K562 (cell line): ENCODE measurements around the gene ASB2. TPM values are rescaled to one million over a fixed set of nuclear protein-coding genes. Genes with fewer than 3 reads are reported as not detected.

ENCODE experiments used
- TSC22D4 ChIP-seq: fragments of 450-650 bp; IDR thresholded peaks from 2 replicates; pipeline ENCODE4 v1.6.1; 2016; ENCODE audit warnings: missing genetic modification characterization, missing biosample characterization, control low read depth
- polyA plus RNA-seq, 8 experiments: library from polyadenylated mRNA; depleted of rRNA in 4 of 8; stranded (reverse) in 5 of 8; unstranded in 3 of 8; fragments of >200 nt; fragmentation: Nextera tagmentation in 2 of 8; fragmentation: Illumina TruSeq in 1 of 8; extraction: Ambion mirVana in 2 of 8; extraction: Trizol in 1 of 8; gene quantifications; 2 replicates each; pipeline versions ENCODE4 v1.2.1 to v1.2.3, GENCODE V29; 2011 to 2014; ENCODE audit warnings: inconsistent platforms in 1 of 8, missing spikeins in 1 of 8
- total RNA-seq, 7 experiments: library from RNA; depleted of rRNA in 6 of 7; stranded (reverse); fragments of >200 nt in 6 of 7; fragmentation: Illumina TruSeq in 2 of 7; extraction: Trizol in 2 of 7; gene quantifications; 2 replicates each; pipeline versions ENCODE4 v1.2.1 to v1.2.3, GENCODE V29; 2011 to 2021; ENCODE audit warnings: low replicate concordance in 1 of 7
- TF ChIP-seq, protein P1 (sequence below): fragments of 200-800 bp; sonication (Bioruptor generic); IDR thresholded peaks from 2 replicates; pipeline ENCODE4 v1.6.1; 2016; ENCODE audit warnings: missing genetic modification characterization, missing compliant biosample characterization
- TF ChIP-seq, protein P2 (sequence below): fragments of 200-800 bp; sonication (Bioruptor generic); IDR thresholded peaks from 2 replicates; pipeline ENCODE4 v1.6.1; 2017; ENCODE audit warnings: missing genetic modification characterization, missing compliant biosample characterization
- TF ChIP-seq, protein P3 (sequence below): fragments of 250-450 bp; sonication (Bioruptor Pico); IDR thresholded peaks from 2 replicates; pipeline ENCODE4 v1.4.0; 2020

The ASB2 gene
- total and polyA plus RNA-seq, 9 of the 15 experiments (the other 6 are each of a cell fraction or from before 2014, with no cell fraction given): not detected

DNA sequence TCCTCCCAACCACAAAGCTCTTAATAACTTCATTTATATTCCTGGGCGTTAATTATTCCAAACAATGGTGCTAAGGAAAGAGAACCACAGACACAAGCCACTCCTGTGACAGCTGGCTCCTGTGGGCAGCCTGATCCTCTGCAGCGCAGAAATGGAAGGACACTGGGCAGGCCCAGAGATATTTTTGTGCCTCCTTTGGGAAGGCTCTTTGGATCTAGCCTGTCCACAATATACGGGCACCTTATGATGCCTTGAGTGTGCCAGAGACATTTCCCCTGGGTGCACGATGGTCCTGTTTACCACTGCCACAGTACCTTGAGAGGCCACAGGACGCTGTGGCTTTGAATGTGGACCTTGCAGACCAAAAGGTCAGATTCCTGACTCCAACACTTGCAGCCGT is 2.1 kb downstream of the ASB2 start (continued):
- TF ChIP-seq, protein P1, sequence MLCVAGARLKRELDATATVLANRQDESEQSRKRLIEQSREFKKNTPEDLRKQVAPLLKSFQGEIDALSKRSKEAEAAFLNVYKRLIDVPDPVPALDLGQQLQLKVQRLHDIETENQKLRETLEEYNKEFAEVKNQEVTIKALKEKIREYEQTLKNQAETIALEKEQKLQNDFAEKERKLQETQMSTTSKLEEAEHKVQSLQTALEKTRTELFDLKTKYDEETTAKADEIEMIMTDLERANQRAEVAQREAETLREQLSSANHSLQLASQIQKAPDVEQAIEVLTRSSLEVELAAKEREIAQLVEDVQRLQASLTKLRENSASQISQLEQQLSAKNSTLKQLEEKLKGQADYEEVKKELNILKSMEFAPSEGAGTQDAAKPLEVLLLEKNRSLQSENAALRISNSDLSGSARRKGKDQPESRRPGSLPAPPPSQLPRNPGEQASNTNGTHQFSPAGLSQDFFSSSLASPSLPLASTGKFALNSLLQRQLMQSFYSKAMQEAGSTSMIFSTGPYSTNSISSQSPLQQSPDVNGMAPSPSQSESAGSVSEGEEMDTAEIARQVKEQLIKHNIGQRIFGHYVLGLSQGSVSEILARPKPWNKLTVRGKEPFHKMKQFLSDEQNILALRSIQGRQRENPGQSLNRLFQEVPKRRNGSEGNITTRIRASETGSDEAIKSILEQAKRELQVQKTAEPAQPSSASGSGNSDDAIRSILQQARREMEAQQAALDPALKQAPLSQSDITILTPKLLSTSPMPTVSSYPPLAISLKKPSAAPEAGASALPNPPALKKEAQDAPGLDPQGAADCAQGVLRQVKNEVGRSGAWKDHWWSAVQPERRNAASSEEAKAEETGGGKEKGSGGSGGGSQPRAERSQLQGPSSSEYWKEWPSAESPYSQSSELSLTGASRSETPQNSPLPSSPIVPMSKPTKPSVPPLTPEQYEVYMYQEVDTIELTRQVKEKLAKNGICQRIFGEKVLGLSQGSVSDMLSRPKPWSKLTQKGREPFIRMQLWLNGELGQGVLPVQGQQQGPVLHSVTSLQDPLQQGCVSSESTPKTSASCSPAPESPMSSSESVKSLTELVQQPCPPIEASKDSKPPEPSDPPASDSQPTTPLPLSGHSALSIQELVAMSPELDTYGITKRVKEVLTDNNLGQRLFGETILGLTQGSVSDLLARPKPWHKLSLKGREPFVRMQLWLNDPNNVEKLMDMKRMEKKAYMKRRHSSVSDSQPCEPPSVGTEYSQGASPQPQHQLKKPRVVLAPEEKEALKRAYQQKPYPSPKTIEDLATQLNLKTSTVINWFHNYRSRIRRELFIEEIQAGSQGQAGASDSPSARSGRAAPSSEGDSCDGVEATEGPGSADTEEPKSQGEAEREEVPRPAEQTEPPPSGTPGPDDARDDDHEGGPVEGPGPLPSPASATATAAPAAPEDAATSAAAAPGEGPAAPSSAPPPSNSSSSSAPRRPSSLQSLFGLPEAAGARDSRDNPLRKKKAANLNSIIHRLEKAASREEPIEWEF (CRISPR knock-in tag): no peak
- TF ChIP-seq, protein P2, sequence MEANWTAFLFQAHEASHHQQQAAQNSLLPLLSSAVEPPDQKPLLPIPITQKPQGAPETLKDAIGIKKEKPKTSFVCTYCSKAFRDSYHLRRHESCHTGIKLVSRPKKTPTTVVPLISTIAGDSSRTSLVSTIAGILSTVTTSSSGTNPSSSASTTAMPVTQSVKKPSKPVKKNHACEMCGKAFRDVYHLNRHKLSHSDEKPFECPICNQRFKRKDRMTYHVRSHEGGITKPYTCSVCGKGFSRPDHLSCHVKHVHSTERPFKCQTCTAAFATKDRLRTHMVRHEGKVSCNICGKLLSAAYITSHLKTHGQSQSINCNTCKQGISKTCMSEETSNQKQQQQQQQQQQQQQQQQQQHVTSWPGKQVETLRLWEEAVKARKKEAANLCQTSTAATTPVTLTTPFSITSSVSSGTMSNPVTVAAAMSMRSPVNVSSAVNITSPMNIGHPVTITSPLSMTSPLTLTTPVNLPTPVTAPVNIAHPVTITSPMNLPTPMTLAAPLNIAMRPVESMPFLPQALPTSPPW (CRISPR knock-in tag): no peak
- TF ChIP-seq TSC22D4: no peak
- TF ChIP-seq, protein P3, sequence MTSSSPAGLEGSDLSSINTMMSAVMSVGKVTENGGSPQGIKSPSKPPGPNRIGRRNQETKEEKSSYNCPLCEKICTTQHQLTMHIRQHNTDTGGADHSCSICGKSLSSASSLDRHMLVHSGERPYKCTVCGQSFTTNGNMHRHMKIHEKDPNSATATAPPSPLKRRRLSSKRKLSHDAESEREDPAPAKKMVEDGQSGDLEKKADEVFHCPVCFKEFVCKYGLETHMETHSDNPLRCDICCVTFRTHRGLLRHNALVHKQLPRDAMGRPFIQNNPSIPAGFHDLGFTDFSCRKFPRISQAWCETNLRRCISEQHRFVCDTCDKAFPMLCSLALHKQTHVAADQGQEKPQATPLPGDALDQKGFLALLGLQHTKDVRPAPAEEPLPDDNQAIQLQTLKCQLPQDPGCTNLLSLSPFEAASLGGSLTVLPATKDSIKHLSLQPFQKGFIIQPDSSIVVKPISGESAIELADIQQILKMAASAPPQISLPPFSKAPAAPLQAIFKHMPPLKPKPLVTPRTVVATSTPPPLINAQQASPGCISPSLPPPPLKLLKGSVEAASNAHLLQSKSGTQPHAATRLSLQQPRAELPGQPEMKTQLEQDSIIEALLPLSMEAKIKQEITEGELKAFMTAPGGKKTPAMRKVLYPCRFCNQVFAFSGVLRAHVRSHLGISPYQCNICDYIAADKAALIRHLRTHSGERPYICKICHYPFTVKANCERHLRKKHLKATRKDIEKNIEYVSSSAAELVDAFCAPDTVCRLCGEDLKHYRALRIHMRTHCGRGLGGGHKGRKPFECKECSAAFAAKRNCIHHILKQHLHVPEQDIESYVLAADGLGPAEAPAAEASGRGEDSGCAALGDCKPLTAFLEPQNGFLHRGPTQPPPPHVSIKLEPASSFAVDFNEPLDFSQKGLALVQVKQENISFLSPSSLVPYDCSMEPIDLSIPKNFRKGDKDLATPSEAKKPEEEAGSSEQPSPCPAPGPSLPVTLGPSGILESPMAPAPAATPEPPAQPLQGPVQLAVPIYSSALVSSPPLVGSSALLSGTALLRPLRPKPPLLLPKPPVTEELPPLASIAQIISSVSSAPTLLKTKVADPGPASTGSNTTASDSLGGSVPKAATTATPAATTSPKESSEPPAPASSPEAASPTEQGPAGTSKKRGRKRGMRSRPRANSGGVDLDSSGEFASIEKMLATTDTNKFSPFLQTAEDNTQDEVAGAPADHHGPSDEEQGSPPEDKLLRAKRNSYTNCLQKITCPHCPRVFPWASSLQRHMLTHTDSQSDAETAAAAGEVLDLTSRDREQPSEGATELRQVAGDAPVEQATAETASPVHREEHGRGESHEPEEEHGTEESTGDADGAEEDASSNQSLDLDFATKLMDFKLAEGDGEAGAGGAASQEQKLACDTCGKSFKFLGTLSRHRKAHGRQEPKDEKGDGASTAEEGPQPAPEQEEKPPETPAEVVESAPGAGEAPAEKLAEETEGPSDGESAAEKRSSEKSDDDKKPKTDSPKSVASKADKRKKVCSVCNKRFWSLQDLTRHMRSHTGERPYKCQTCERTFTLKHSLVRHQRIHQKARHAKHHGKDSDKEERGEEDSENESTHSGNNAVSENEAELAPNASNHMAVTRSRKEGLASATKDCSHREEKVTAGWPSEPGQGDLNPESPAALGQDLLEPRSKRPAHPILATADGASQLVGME: no peak
- TF ChIP-seq, all 486 proteins: peak for 0
